Neural progenitor cell (in vitro differentiated cells): ENCODE data around the gene LIF. TPM values are rescaled to one million over a fixed set of nuclear protein-coding genes. Genes with fewer than 3 reads are reported as not detected.

Experiments used
- DNase-seq: peaks from one replicate; pipeline ENCODE4 v3.0.0-alpha.2; 2016; ENCODE audit warnings: low spot score
- H2AFZ ChIP-seq: fragments of 200-600 bp; sonication (generic); replicated peaks from 2 replicates; pipeline ENCODE4 v1.6.1; 2016; ENCODE audit warnings: antibody characterized with exemption
- H3F3A ChIP-seq: fragments of 200-600 bp; sonication (generic); 2 replicates; pipeline ENCODE4 v1.6.1; 2016; ENCODE audit warnings: antibody characterized with exemption, low read depth
- H3K27ac ChIP-seq: fragments of 200-600 bp; sonication (generic); 2 replicates; pipeline ENCODE4 v1.5.1; 2016; ENCODE audit warnings: mild to moderate bottlenecking
- H3K27me3 ChIP-seq: fragments of 200-600 bp; sonication (generic); 2 replicates; pipeline ENCODE4 v1.6.1; 2016; ENCODE audit warnings: mild to moderate bottlenecking, moderate library complexity
- H3K36me3 ChIP-seq: fragments of 200-600 bp; sonication (generic); 2 replicates; pipeline ENCODE4 v1.5.1; 2016
- H3K4me1 ChIP-seq: fragments of 200-600 bp; sonication (generic); 2 replicates; pipeline ENCODE4 v1.6.1; 2016; ENCODE audit warnings: mixed run types
- H3K4me2 ChIP-seq: fragments of 200-600 bp; sonication (generic); 2 replicates; pipeline ENCODE4 v1.6.1; 2016
- H3K4me3 ChIP-seq: fragments of 200-600 bp; sonication (generic); 2 replicates; pipeline ENCODE4 v1.5.1; 2016
- H3K79me2 ChIP-seq: fragments of 200-600 bp; sonication (generic); 2 replicates; pipeline ENCODE4 v1.6.1; 2016; ENCODE audit warnings: low read depth
- H3K9ac ChIP-seq: fragments of 200-600 bp; sonication (generic); 2 replicates; pipeline ENCODE4 v1.6.1; 2016
- H3K9me3 ChIP-seq: fragments of 200-600 bp; sonication (generic); 2 replicates; pipeline ENCODE4 v1.5.1; 2016; ENCODE audit warnings: low read depth
- H4K20me1 ChIP-seq: fragments of 200-600 bp; sonication (generic); 2 replicates; pipeline ENCODE4 v1.6.1; 2016; ENCODE audit warnings: low read depth
- H3K27ac Mint-ChIP-seq: 3 replicates; pipeline ENCODE4 v1.8.0; 2021; ENCODE audit warnings: mixed read lengths
- H3K27me3 Mint-ChIP-seq: 2 replicates; pipeline ENCODE4 v1.8.0; 2022; ENCODE audit warnings: low read depth, mild to moderate bottlenecking, inconsistent platforms, moderate library complexity, mixed read lengths; ENCODE audit not compliant: insufficient read depth
- H3K36me3 Mint-ChIP-seq: 3 replicates; pipeline ENCODE4 v1.8.0; 2021; ENCODE audit warnings: mixed read lengths
- H3K4me1 Mint-ChIP-seq: 3 replicates; pipeline ENCODE4 v1.8.0; 2021; ENCODE audit warnings: mixed read lengths
- H3K4me3 Mint-ChIP-seq: 3 replicates; pipeline ENCODE4 v1.8.0; 2021; ENCODE audit warnings: mild to moderate bottlenecking, moderate library complexity, mixed read lengths
- H3K9me3 Mint-ChIP-seq: 3 replicates; pipeline ENCODE4 v1.8.0; 2020; ENCODE audit warnings: mixed read lengths
- CTCF ChIP-seq: fragments of 200-600 bp; sonication (generic); IDR thresholded peaks from 2 replicates; pipeline ENCODE4 v1.5.1; 2017; ENCODE audit warnings: antibody characterized with exemption, mild to moderate bottlenecking
- EZH2 ChIP-seq: fragments of 200-600 bp; sonication (generic); IDR thresholded peaks from 2 replicates; pipeline ENCODE4 v1.6.1; 2017; ENCODE audit warnings: antibody characterized with exemption, mild to moderate bottlenecking, moderate library complexity
- EZH2phosphoT487 ChIP-seq: fragments of 200-600 bp; sonication (generic); IDR thresholded peaks from 2 replicates; pipeline ENCODE4 v1.6.1; 2017; ENCODE audit warnings: antibody characterized with exemption
- total RNA-seq: library from RNA; depleted of rRNA; stranded (reverse); fragments of >200 nt; gene quantifications from 2 replicates; pipeline ENCODE4 v1.2.3, GENCODE V29; 2015; ENCODE audit warnings: low replicate concordance

The LIF gene
- total RNA-seq, 1 donor from 2014 or later = 0.21 TPM

GRCh38 chr22:30238136-30238535 lies 8.4 kb downstream of the LIF start:
- H3K27me3 ChIP-seq = no peaks in the 10 kb centered on the region
- no peak overlapping the region for H3K9ac ChIP-seq
- Mint-ChIP-seq H3K27ac (peak overlapping the region; percentile 72), H3K27me3 (peaks cover 7% of the 10 kb centered on the region), H3K36me3 (no peaks in the 10 kb centered on the region), H3K4me3 (no peak overlapping the region), H3K4me1 (peaks cover 41% of the 10 kb centered on the region), H3K9me3 (peaks cover 2% of the 10 kb centered on the region)
- no peak overlapping the region for H2AFZ ChIP-seq
- H4K20me1 ChIP-seq = no peaks in the 10 kb centered on the region
- H3K9me3 ChIP-seq = no peaks in the 10 kb centered on the region
- no peak overlapping the region for H3K4me3 ChIP-seq
- no peaks in the 10 kb centered on the region for H3K36me3 ChIP-seq
- no peak for DNase-seq
- H3K79me2 ChIP-seq = no peaks in the 10 kb centered on the region
- no peaks in the 10 kb centered on the region for H3F3A ChIP-seq
- peaks cover 10% of the 10 kb centered on the region for H3K4me1 ChIP-seq
- no peak overlapping the region for H3K4me2 ChIP-seq
- H3K27ac ChIP-seq = no peak overlapping the region
- TF ChIP-seq CTCF = no peak
- no peak for TF ChIP-seq EZH2
- TF ChIP-seq EZH2phosphoT487 = no peak

DNA sequence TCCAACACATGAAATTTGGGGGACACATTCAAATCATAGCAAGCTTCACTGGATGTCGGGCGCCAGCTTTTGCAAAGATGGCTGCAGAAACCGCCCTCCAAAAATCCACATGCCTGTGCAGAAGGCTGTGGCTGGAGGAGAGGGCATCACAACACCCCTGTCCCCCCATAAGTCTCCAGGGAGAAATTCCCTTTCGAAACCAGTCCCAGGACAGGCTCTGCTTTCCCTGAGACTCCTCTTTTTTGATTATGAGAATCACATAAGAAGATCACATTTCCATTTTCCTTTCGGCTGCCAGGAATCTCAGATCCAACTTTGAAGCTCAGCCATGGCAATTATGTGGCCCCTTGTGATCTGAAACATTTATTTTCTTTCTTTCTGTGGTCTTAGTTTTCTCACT lies 9.7 kb downstream of the LIF start:
- Mint-ChIP-seq H3K27me3 (peaks cover 8% of the 10 kb centered on the region), H3K4me1 (peaks cover 45% of the 10 kb centered on the region), H3K36me3 (no peaks in the 10 kb centered on the region), H3K27ac (no peak overlapping the region), H3K9me3 (peaks cover 2% of the 10 kb centered on the region), H3K4me3 (no peak overlapping the region)
- Histone ChIP-seq H3K9me3 (no peaks in the 10 kb centered on the region), H3K9ac (no peak overlapping the region), H3K79me2 (no peaks in the 10 kb centered on the region), H4K20me1 (no peaks in the 10 kb centered on the region), H3K36me3 (no peaks in the 10 kb centered on the region), H3K27ac (no peak overlapping the region), H3F3A (no peaks in the 10 kb centered on the region), H3K27me3 (no peaks in the 10 kb centered on the region), H2AFZ (no peak overlapping the region), H3K4me3 (no peak overlapping the region), H3K4me1 (peaks cover 10% of the 10 kb centered on the region), H3K4me2 (no peak overlapping the region)
- DNase-seq = no peak
- TF ChIP-seq EZH2phosphoT487 (no peak), EZH2 (no peak), CTCF (no peak)

DNA sequence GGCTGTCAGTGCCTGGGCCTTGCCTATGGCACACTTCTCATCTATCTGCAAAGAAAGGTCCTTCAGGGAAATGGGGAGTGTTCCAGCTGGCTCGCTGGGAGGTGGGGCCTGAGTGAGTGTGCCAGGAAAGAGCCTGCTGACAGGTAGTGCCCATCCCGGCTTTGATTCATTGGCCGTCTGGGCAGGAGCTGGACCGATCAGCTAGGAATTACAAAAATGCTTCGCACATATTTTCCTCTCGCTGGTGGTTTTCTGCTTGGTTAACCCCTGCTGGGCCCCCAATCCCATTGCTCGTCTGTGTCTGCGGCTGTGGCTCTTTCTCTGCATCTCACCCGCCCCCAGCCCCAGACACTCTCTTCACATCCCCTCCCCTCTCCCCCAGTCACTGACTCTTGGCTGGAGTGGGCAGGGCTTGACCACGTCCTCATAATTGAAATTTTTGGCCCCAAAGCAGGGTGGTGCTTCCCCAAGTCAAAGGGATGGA lies 10.8 kb downstream of the LIF start:
- Histone ChIP-seq H3F3A (no peaks in the 10 kb centered on the region), H3K4me3 (no peak overlapping the region), H3K9ac (no peak overlapping the region), H4K20me1 (no peaks in the 10 kb centered on the region), H2AFZ (no peak overlapping the region), H3K79me2 (no peaks in the 10 kb centered on the region), H3K27me3 (no peaks in the 10 kb centered on the region), H3K36me3 (no peaks in the 10 kb centered on the region), H3K4me1 (peaks cover 10% of the 10 kb centered on the region), H3K4me2 (no peak overlapping the region), H3K27ac (no peak overlapping the region), H3K9me3 (no peaks in the 10 kb centered on the region)
- Mint-ChIP-seq H3K27ac (peak overlapping the region; percentile 77), H3K9me3 (peaks cover 2% of the 10 kb centered on the region), H3K4me1 (peaks cover 43% of the 10 kb centered on the region), H3K27me3 (peaks cover 10% of the 10 kb centered on the region), H3K4me3 (no peak overlapping the region), H3K36me3 (no peaks in the 10 kb centered on the region)
- no peak for DNase-seq
- TF ChIP-seq EZH2 (no peak), CTCF (no peak), EZH2phosphoT487 (no peak)
